Common myeloid progenitor, CD34-positive (primary cell): Measurements from ENCODE around the gene DLGAP4.

ENCODE experiments used
- CTCF ChIA-PET: fragments of 350-600 bp; sonication (Branson Sonifier 250); formaldehyde crosslinking; loops from one replicate; lab custom pipeline; 2021; ENCODE audit warnings: antibody characterized with exemption; lab: Charles Lee
- POLR2A ChIA-PET: fragments of 350-600 bp; sonication (Branson Sonifier 250); formaldehyde crosslinking; loops from one replicate; lab custom pipeline; 2021; ENCODE audit warnings: antibody characterized with exemption; lab: Charles Lee
- DNase-seq, 3 donors: peaks; one replicate each; pipeline versions ENCODE4 v3.0.0 to v3.0.0-alpha.2; 2013
- H3K27ac ChIP-seq, 2 experiments: 1 replicate in 1 of 2; 2 replicates in 1 of 2; pipeline ENCODE4 v1.7.0; 2013; ENCODE audit warnings: inconsistent platforms in 2 of 2, low read length in 2 of 2, mild to moderate bottlenecking in 2 of 2, low read depth in 1 of 2, moderate library complexity in 1 of 2; ENCODE audit not compliant: severe bottlenecking in 2 of 2, insufficient read depth in 1 of 2, poor library complexity in 1 of 2
- H3K27me3 ChIP-seq, 5 experiments: replicated peaks in 2 of 5; 1 replicate in 3 of 5; 2 replicates in 2 of 5; pipeline versions ENCODE4 v1.6.1 to v1.7.0; 2013; ENCODE audit warnings: low read length in 4 of 5, mild to moderate bottlenecking in 2 of 5, moderate library complexity in 2 of 5, inconsistent platforms in 1 of 5; ENCODE audit not compliant: insufficient read depth in 5 of 5, control insufficient read depth in 4 of 5
- H3K36me3 ChIP-seq, 4 experiments: 1 replicate in 2 of 4; 2 replicates in 2 of 4; pipeline versions ENCODE4 v1.6.1 to v1.7.0; 2013; ENCODE audit warnings: low read length in 3 of 4, control low read depth in 1 of 4, mild to moderate bottlenecking in 1 of 4; ENCODE audit not compliant: control insufficient read depth in 4 of 4, insufficient read depth in 4 of 4
- H3K4me1 ChIP-seq, 4 experiments: 1 replicate in 3 of 4; 2 replicates in 1 of 4; pipeline versions ENCODE4 v1.6.1 to v1.7.1; 2013; ENCODE audit warnings: low read length in 3 of 4, mild to moderate bottlenecking in 3 of 4, control low read depth in 1 of 4, inconsistent platforms in 1 of 4, moderate library complexity in 1 of 4; ENCODE audit not compliant: control insufficient read depth in 4 of 4, insufficient read depth in 4 of 4; ENCODE audit errors: control extremely low read depth in 1 of 4
- H3K4me3 ChIP-seq, 7 experiments: 1 replicate in 4 of 7; 2 replicates in 3 of 7; pipeline versions ENCODE4 v1.5.1 to v1.7.0; 2013; ENCODE audit warnings: mild to moderate bottlenecking in 7 of 7, low read length in 6 of 7, moderate library complexity in 6 of 7, inconsistent platforms in 2 of 7, low read depth in 2 of 7, control low read depth in 1 of 7; ENCODE audit not compliant: insufficient read depth in 4 of 7, control insufficient read depth in 1 of 7; ENCODE audit errors: extremely low read depth in 1 of 7
- H3K9me3 ChIP-seq, 5 experiments: 1 replicate in 4 of 5; 2 replicates in 1 of 5; pipeline versions ENCODE4 v1.6.1 to v1.7.1; 2013; ENCODE audit warnings: low read length in 4 of 5, mild to moderate bottlenecking in 2 of 5, inconsistent platforms in 1 of 5, low read depth in 1 of 5, moderate library complexity in 1 of 5; ENCODE audit not compliant: control insufficient read depth in 4 of 5, insufficient read depth in 2 of 5; ENCODE audit errors: control extremely low read depth in 1 of 5
- WGBS: methylation state at CpG from one replicate; pipeline ENCODE4 v1.1.5; 2013; ENCODE audit not compliant: insufficient coverage; 5-methylcytosine and 5-hydroxymethylcytosine counted together

Gene DLGAP4

DNA sequence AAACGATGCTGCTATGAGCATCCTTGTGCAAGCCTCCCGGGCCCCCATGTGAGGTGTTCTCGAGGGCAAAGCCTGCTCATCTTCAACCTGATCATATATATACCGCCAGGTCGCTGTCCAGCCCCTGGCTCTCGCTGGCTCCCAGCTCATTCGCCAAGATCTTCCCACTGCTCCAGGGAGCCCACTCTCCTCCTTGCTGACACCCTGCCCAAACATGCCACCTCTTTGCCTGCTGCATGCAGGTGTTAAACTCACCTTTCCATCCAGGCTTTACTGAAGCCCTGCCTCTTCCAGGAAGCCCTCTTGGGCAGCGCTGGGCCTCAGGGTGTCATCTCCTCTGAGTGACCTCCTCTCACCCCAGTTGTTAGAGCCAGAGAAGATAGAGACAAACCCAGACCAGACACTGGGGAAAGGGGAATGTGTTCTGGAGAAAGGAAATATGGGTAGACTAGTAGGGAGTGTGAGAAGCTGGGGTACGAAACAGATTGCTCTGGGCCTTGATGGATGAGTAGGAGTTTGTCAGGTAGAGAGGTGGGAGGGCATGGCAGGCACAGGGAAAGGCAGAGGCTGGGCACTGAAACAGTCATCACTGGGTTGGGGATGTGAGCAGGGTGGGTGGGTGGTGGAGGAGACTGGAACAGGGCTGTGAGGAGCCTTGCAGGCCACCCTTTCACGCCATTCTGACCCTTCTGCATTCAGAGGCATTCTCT is 1.2 kb upstream of the DLGAP4 start:
- H3K9me3 ChIP-seq = peaks cover 0 to 7% (median 3%) of the 10 kb centered on the region in 5 experiments
- no peaks in the 10 kb centered on the region for H3K36me3 ChIP-seq
- POLR2A ChIA-PET = no interaction called here
- H3K27ac ChIP-seq = no peak overlapping the region
- H3K4me3 ChIP-seq = no peak overlapping the region
- peaks cover 5 to 96% (median 45%) of the 10 kb centered on the region in 5 experiments for H3K27me3 ChIP-seq
- CTCF ChIA-PET = interaction anchor here (1.3 kb wide), 1 partner anchor 9 kb away, joined by 5 read pairs; no protein-coding TSS in a partner anchor
- H3K4me1 ChIP-seq = peaks cover 0 to 18% (median 9%) of the 10 kb centered on the region in 4 experiments
- DNase-seq = no peak
- WGBS = 57% methylated on average over 10 of the region's 10 CpGs

DNA sequence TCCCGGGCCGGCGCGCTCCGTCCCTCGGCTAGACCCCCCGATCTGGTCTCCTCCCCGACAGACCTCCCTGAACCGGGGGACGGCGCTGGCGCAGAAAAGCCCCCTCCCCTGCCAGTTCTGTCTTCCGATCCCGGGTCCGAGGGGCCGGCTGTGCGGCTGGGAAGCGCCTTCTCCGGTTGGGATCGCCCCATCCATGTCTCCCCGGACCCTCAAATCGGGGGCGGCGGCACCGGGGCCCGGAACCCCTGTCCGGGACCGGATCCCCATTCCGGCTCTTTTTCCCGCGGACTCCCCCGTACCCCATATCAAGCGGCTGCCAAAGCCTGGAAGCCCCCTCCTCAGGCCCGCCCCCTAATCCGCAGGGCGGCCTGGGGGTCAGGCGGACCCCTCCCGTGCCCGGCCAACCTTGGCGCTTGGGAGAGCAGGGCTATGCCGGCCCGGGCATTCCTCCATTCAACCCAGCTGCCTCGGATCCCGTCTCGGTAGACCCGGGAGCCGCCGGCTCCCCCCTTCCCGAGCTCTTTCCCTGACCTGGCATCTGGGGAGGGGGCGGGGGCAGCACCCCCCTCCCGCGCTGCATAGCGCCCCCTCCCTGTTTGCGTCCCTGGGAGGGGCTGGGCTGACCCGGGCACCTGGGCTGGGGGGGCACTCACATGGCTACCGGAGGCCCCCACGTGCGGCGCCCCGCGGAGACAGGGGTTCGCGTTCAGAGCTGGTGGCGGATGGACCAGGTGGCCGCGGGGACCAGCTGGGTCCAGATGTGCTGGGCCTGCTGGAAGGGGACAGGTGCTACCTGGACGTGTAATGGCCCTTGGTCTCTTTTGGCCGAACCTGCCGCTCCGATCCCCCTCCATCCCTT is 643 bp downstream of the DLGAP4 start:
- Histone ChIP-seq H3K9me3 (peaks cover 0 to 7% (median 3%) of the 10 kb centered on the region in 5 experiments), H3K4me1 (peaks cover 0 to 18% (median 9%) of the 10 kb centered on the region in 4 experiments), H3K36me3 (no peaks in the 10 kb centered on the region), H3K27me3 (peaks cover 5 to 97% (median 48%) of the 10 kb centered on the region in 5 experiments), H3K27ac (no peak overlapping the region), H3K4me3 (peak overlapping the region in 5 of 7 experiments; percentile 6 to 52 (median 43))
- ChIA-PET CTCF (interaction anchor here (0.9 to 1.5 kb wide), 2 partner anchors 10 to 49 kb away, joined by 3 to 4 read pairs; no protein-coding TSS in a partner anchor), POLR2A (no interaction called here)
- 3% methylated on average over 59 of the region's 70 CpGs for WGBS
- DNase-seq = no peak

DNA sequence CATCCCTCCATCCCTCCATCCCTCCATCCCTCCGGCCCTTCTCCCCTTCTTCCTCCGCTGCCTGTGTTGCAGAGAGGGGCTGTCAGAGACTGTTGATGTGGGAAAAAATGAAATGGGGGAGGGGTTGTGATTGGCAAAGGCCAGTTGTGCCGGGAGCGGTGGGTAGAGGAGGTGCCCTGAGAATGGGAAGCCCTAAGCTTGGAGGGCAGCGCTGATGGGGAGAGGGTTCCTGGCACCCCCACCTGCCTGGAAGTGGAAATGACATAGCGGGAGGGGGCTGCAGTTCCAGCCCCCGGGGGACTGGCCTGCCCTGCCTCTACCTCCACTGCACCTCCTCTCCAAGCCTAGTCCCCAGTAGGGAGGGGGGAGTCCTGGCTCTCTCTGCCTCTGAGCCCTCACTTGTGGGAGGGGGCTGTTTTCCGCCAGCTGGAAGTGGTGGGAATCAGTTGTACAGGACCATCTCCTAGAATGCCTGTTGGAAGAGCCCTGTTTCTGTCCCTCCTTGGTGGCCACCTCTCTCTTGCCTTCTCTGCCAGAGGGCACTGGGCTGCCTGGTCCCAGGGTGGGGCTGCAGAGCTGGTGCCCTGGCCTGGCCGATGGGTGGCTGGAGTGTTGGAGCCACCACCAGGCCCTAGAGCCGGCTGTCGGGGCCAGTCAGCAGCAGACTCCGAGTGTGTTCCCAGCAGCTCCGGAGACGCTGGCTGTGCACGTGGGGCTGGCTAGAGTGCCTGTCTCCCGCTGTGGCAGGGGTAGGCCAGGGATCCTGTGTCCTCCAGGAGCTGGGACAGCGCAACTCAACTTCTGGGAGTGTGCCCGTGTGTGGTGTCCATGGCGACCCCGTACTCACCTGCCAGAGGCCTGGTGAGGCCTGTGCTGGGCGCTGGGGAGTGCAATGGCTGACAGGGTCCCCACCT is 1.5 kb downstream of the DLGAP4 start:
- Histone ChIP-seq H3K36me3 (no peaks in the 10 kb centered on the region), H3K4me1 (peaks cover 0 to 18% (median 9%) of the 10 kb centered on the region in 4 experiments), H3K9me3 (peaks cover 0 to 7% (median 3%) of the 10 kb centered on the region in 5 experiments), H3K4me3 (no peak overlapping the region), H3K27ac (no peak overlapping the region), H3K27me3 (peaks cover 5 to 97% (median 47%) of the 10 kb centered on the region in 5 experiments)
- ChIA-PET CTCF (interaction anchor here (0.9 to 1.5 kb wide), 2 partner anchors 9 to 49 kb away, joined by 3 to 4 read pairs; no protein-coding TSS in a partner anchor), POLR2A (interaction anchor here (0.6 kb wide), 1 partner anchor 101 kb away, joined by 3 read pairs; no protein-coding TSS in a partner anchor)
- WGBS = 62% methylated on average over 13 of the region's 21 CpGs
- DNase-seq = no peak

- ChIA-PET POLR2A (interaction anchor here (0.6 kb wide), 1 partner anchor 101 kb away, joined by 3 read pairs; no protein-coding TSS in a partner anchor), CTCF (interaction anchor here (1.5 kb wide), 1 partner anchor 8 kb away, joined by 4 read pairs; no protein-coding TSS in a partner anchor)
- WGBS = 87% methylated on average over 9 of the region's 12 CpGs
- H3K4me3 ChIP-seq = no peak overlapping the region
- peaks cover 3 to 97% (median 44%) of the 10 kb centered on the region in 5 experiments for H3K27me3 ChIP-seq
- H3K27ac ChIP-seq = no peak overlapping the region
- peaks cover 0 to 17% (median 9%) of the 10 kb centered on the region in 4 experiments for H3K4me1 ChIP-seq
- H3K36me3 ChIP-seq = no peaks in the 10 kb centered on the region
- peaks cover 0 to 3% (median 2%) of the 10 kb centered on the region in 5 experiments for H3K9me3 ChIP-seq
- DNase-seq = no peak
Observed at GRCh38 chr20:36308353-36308752, 2.2 kb downstream of the DLGAP4 start.

GRCh38 chr20:36308986-36309385 is 2.8 kb downstream of the DLGAP4 start:
- Histone ChIP-seq H3K27ac (no peak overlapping the region), H3K27me3 (peaks cover 2 to 91% (median 38%) of the 10 kb centered on the region in 5 experiments), H3K36me3 (no peaks in the 10 kb centered on the region), H3K4me1 (peaks cover 0 to 14% (median 9%) of the 10 kb centered on the region in 4 experiments), H3K4me3 (no peak overlapping the region), H3K9me3 (no peaks in the 10 kb centered on the region)
- 76% methylated on average over 8 of the region's 12 CpGs for WGBS
- DNase-seq = no peak
- ChIA-PET POLR2A (no interaction called here), CTCF (no interaction called here)

DNA sequence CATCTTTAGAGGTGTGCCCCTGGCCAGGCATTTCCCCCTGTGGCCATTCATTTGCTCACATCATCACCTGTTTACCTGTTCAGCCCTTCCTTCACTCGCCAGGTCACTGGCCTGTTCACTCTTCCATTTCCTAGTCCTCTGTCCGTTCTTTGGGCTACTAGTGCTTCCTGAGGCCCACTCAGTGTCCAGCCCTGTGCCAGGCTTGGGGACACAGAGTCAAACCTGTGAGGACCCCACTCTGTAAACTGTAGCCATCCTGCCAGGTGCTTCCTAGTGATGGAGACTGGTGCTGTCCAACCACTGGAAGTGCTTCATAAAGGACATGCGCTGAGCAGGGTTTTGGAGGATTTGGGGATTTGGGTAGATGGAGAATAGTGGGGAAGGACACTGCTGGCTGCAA is 3.5 kb downstream of the DLGAP4 start:
- ChIA-PET POLR2A (no interaction called here), CTCF (no interaction called here)
- H3K4me1 ChIP-seq = peaks cover 0 to 14% (median 9%) of the 10 kb centered on the region in 4 experiments
- DNase-seq = no peak
- no peak overlapping the region for H3K27ac ChIP-seq
- 85% methylated on average over 3 of the region's 3 CpGs for WGBS
- no peaks in the 10 kb centered on the region for H3K36me3 ChIP-seq
- H3K4me3 ChIP-seq = no peak overlapping the region
- no peaks in the 10 kb centered on the region for H3K9me3 ChIP-seq
- H3K27me3 ChIP-seq = peaks cover 0 to 84% (median 35%) of the 10 kb centered on the region in 5 experiments
